H1 (cell line): Measurements from ENCODE around the gene CDCP1. TPM values are rescaled to one million over a fixed set of nuclear protein-coding genes. Genes with fewer than 3 reads are reported as not detected.

ENCODE experiments used
- CHD2 ChIP-seq: IDR thresholded peaks from 2 replicates; pipeline ENCODE4 v1.6.1; 2012; ENCODE audit warnings: low read length, improper control_type of control experiment
- CTBP2 ChIP-seq: IDR thresholded peaks from 2 replicates; pipeline ENCODE4 v1.7.0; 2011; ENCODE audit warnings: borderline replicate concordance, mild to moderate bottlenecking, moderate library complexity, mixed read lengths, low read length; ENCODE audit not compliant: insufficient read depth, insufficient read length
- KDM4A ChIP-seq: IDR thresholded peaks from one replicate; pipeline ENCODE4 v1.7.1; 2012; ENCODE audit warnings: low read depth, mild to moderate bottlenecking, moderate library complexity, low read length, inconsistent platforms; ENCODE audit not compliant: severe bottlenecking
- TEAD4 ChIP-seq: IDR thresholded peaks from 2 replicates; pipeline ENCODE4 v1.6.1; 2012; ENCODE audit warnings: low read depth, low read length, inconsistent platforms, mixed read lengths
- USF2 ChIP-seq: IDR thresholded peaks from 2 replicates; pipeline ENCODE4 v1.6.1; 2011; ENCODE audit warnings: low read length, improper control_type of control experiment
- polyA plus RNA-seq, 7 experiments: library from polyadenylated mRNA; depleted of rRNA in 3 of 7; stranded (reverse) in 5 of 7; unstranded in 2 of 7; fragments of >200 nt in 5 of 7; fragments of 200-250 nt in 2 of 7; gene quantifications; 1 replicate in 5 of 7; 2 replicates in 1 of 7; 4 replicates in 1 of 7; pipeline versions ENCODE4 v1.2.1 to v1.2.3, GENCODE V29; 2011 to 2013; ENCODE audit warnings: missing spikeins in 2 of 7, mixed read lengths in 2 of 7
- total RNA-seq: library from RNA; stranded (reverse); fragmentation: NEBNext Ultra II Directional; extraction: Animal tissue kit (Norgen Biotek cat#: 25700); gene quantifications from 2 replicates; pipeline ENCODE4 v1.2.1, GENCODE V29; 2021

CDCP1 gene
- total and polyA plus RNA-seq, 2 of the 8 experiments (the other 6 are each of a cell fraction or from before 2014, with no cell fraction given) = 10.0 to 23.3 TPM

- TF ChIP-seq USF2 (no peak), CHD2 (no peak), TEAD4 (no peak), CTBP2 (no peak), KDM4A (no peak)
Observed at GRCh38 chr3:45066109-45066801, 79.9 kb downstream of the CDCP1 start (continued).
